ENCODE results near the gene ZMYND8.

DNA sequence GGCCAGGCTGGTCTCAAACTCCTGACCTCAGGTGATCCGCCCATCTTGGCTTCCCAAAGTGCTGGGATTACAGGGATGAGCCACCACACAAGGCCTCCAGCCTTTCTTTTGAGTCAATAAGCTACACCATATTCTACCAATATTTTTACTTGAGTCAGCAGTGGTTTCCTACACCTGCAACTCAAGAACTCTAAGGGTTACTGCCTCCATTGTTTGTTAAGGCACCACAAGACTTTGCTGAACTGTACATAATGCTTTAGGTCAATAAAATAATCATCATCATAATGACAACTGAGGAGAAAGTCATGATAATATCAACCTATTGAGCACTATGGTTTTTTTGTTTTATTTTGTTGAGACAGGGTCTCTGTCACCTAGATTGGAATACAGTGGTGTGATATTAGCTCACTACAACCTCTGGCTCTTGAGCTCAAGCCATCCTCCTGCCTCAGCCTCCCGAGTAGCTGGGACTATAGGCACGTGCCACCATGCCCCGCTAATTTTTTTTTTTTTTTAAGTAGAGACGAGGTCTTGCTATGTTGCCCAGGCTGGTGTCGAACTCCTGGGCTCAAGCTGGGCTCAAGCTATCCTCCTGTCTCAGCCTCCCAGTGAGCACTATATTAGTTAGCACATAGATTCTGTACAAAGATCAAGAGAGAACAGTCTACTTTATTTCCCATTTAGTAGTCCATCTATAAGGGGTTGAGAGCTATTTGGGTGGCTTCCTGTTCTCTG lies 34.9 kb upstream of the ZMYND8 start:
- TF ChIP-seq, protein P1, sequence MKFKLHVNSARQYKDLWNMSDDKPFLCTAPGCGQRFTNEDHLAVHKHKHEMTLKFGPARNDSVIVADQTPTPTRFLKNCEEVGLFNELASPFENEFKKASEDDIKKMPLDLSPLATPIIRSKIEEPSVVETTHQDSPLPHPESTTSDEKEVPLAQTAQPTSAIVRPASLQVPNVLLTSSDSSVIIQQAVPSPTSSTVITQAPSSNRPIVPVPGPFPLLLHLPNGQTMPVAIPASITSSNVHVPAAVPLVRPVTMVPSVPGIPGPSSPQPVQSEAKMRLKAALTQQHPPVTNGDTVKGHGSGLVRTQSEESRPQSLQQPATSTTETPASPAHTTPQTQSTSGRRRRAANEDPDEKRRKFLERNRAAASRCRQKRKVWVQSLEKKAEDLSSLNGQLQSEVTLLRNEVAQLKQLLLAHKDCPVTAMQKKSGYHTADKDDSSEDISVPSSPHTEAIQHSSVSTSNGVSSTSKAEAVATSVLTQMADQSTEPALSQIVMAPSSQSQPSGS (IDR thresholded peaks at IDR 0.05; ENCODE audit: low read length) = no peak
- TF ChIP-seq TAF1 (IDR thresholded peaks at IDR 0.05; ENCODE audit: low read depth, low read length) = no peak
- no peak for TF ChIP-seq SUZ12 (IDR thresholded peaks at IDR 0.05; ENCODE audit: low read length)
- no peak for TF ChIP-seq JUND (IDR thresholded peaks at IDR 0.05; ENCODE audit: low read length)
- TF ChIP-seq EGR1 (IDR thresholded peaks at IDR 0.05; ENCODE audit: borderline replicate concordance, low read depth, low read length) = no peak
- TF ChIP-seq, protein P2, sequence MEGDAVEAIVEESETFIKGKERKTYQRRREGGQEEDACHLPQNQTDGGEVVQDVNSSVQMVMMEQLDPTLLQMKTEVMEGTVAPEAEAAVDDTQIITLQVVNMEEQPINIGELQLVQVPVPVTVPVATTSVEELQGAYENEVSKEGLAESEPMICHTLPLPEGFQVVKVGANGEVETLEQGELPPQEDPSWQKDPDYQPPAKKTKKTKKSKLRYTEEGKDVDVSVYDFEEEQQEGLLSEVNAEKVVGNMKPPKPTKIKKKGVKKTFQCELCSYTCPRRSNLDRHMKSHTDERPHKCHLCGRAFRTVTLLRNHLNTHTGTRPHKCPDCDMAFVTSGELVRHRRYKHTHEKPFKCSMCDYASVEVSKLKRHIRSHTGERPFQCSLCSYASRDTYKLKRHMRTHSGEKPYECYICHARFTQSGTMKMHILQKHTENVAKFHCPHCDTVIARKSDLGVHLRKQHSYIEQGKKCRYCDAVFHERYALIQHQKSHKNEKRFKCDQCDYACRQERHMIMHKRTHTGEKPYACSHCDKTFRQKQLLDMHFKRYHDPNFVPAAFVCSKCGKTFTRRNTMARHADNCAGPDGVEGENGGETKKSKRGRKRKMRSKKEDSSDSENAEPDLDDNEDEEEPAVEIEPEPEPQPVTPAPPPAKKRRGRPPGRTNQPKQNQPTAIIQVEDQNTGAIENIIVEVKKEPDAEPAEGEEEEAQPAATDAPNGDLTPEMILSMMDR (IDR thresholded peaks at IDR 0.05; ENCODE audit: control extremely low read depth in 1 of 3, insufficient read depth in 1 of 3, low read depth in 1 of 3, low read length in 3 of 3) = no peak
- no peak for TF ChIP-seq CHD1 (IDR thresholded peaks at IDR 0.05; ENCODE audit: low read depth, low read length)
- no peak for TF ChIP-seq PHF8 (conservative IDR thresholded peaks at IDR 0.05; ENCODE audit: low read depth, low read length)

Measured in H1 (cell line).